T-helper 2 cell (primary cell): Measurements from ENCODE around the gene RBM38.

Source experiments
- DNase-seq, 5 experiments: peaks; one replicate each; pipeline versions ENCODE4 v3.0.0 to v3.0.0-alpha.2; 2012 to 2022

The RBM38 gene

GRCh38 chr20:57391439-57392301 is 474 bp downstream of the RBM38 start:
- peak in 1 of 5 experiments; percentile 53 for DNase-seq

- DNase-seq: peak; percentile 53 to 98 (median 85)
Measured at GRCh38 chr20:57392512-57393271, 1.5 kb downstream of the RBM38 start.

GRCh38 chr20:57393321-57394120 is 2.3 kb downstream of the RBM38 start:
- DNase-seq: no peak

- DNase-seq: no peak
Measured at GRCh38 chr20:57394121-57395082, 3.2 kb downstream of the RBM38 start.

- no peak for DNase-seq
Measured at GRCh38 chr20:57395111-57395966, 4.1 kb downstream of the RBM38 start.

GRCh38 chr20:57396212-57396983 is 5.2 kb downstream of the RBM38 start:
- no peak for DNase-seq

GRCh38 chr20:57396984-57397692 is 5.9 kb downstream of the RBM38 start:
- peak in 1 of 5 experiments; percentile 50 for DNase-seq

GRCh38 chr20:57397693-57398108 is 6.5 kb downstream of the RBM38 start:
- peak in 4 of 5 experiments; percentile 21 to 76 (median 68) for DNase-seq

- peak; percentile 74 to 97 (median 88) for DNase-seq
Measured at GRCh38 chr20:57398231-57398821, 7.1 kb downstream of the RBM38 start.

- DNase-seq: no peak
Measured at GRCh38 chr20:57398901-57399535, 7.8 kb downstream of the RBM38 start.

GRCh38 chr20:57399587-57400155 is 8.5 kb downstream of the RBM38 start:
- DNase-seq: peak in 3 of 5 experiments; percentile 28 to 49 (median 37)

- no peak for DNase-seq
Measured at GRCh38 chr20:57400231-57400701, 9.1 kb downstream of the RBM38 start.

GRCh38 chr20:57400821-57401564 is 9.8 kb downstream of the RBM38 start:
- no peak for DNase-seq

GRCh38 chr20:57401565-57401918 is 10.3 kb downstream of the RBM38 start:
- DNase-seq: no peak

GRCh38 chr20:57402206-57403125 is 11.3 kb downstream of the RBM38 start:
- no peak for DNase-seq

- DNase-seq: no peak
Measured at GRCh38 chr20:57403216-57403615, 12.0 kb downstream of the RBM38 start.
